K562 (cell line): ENCODE data around the gene PITPNC1. TPM values are rescaled to one million over a fixed set of nuclear protein-coding genes. Genes with fewer than 3 reads are reported as not detected.

ENCODE experiments used
- BRD4 ChIP-seq: fragments of 200-600 bp; sonication (generic); IDR thresholded peaks from 2 replicates; pipeline ENCODE4 v1.6.1; 2017; ENCODE audit warnings: inconsistent platforms
- CBX3 ChIP-seq, 2 experiments: IDR thresholded peaks; 1 replicate in 1 of 2; 2 replicates in 1 of 2; pipeline ENCODE4 v1.6.1; 2012; ENCODE audit warnings: inconsistent platforms in 2 of 2, low read length in 2 of 2, borderline replicate concordance in 1 of 2, control low read depth in 1 of 2
- CREM ChIP-seq: IDR thresholded peaks from 2 replicates; pipeline ENCODE4 v1.6.1; 2014; ENCODE audit warnings: antibody characterized with exemption, low read depth
- DDX20 ChIP-seq: fragments of 450-650 bp; IDR thresholded peaks from 2 replicates; pipeline ENCODE4 v1.6.1; 2016; ENCODE audit warnings: missing genetic modification characterization, low read depth, mild to moderate bottlenecking, missing compliant biosample characterization, moderate library complexity
- EZH2 ChIP-seq: IDR thresholded peaks from 2 replicates; pipeline ENCODE4 v1.6.1; 2012; ENCODE audit warnings: low read depth, mild to moderate bottlenecking, inconsistent platforms, low read length, borderline replicate concordance
- GABPB1 ChIP-seq: sonication (generic); formaldehyde crosslinking; IDR thresholded peaks from 2 replicates; pipeline ENCODE4 v1.8.0; 2022; ENCODE audit warnings: mild to moderate bottlenecking, missing genetic modification reagents
- HDAC2 ChIP-seq: fragments of 450-650 bp; IDR thresholded peaks from 2 replicates; pipeline ENCODE4 v1.6.1; 2016; ENCODE audit warnings: mild to moderate bottlenecking
- HDAC8 ChIP-seq: fragments of 450-650 bp; IDR thresholded peaks from 2 replicates; pipeline ENCODE4 v1.6.1; 2016; ENCODE audit warnings: mild to moderate bottlenecking, missing genetic modification characterization, moderate library complexity, missing compliant biosample characterization
- NCOA6 ChIP-seq: fragments of 450-650 bp; IDR thresholded peaks from 2 replicates; pipeline ENCODE4 v1.6.1; 2017; ENCODE audit warnings: mild to moderate bottlenecking
- NR3C1 ChIP-seq: sonication (generic); formaldehyde crosslinking; IDR thresholded peaks from 2 replicates; pipeline ENCODE4 v1.8.1; 2022; ENCODE audit warnings: missing genetic modification reagents
- SOX6 ChIP-seq: fragments of 450-650 bp; IDR thresholded peaks from 2 replicates; pipeline ENCODE4 v1.6.1; 2014; ENCODE audit warnings: mild to moderate bottlenecking
- STAT5B ChIP-seq: fragments of 250-450 bp; sonication (Bioruptor Pico); IDR thresholded peaks from 2 replicates; pipeline ENCODE4 v1.8.0; 2021; ENCODE audit warnings: mild to moderate bottlenecking, inconsistent platforms
- THRAP3 ChIP-seq: fragments of 450-650 bp; IDR thresholded peaks from 2 replicates; pipeline ENCODE4 v1.6.1; 2016; ENCODE audit warnings: mild to moderate bottlenecking, inconsistent platforms, borderline replicate concordance
- WHSC1 ChIP-seq: IDR thresholded peaks from one replicate; pipeline ENCODE4 v1.6.1; 2012; ENCODE audit warnings: low read length, control low read depth, inconsistent platforms
- ZFP1 ChIP-seq: fragments of 450-650 bp; formaldehyde crosslinking; IDR thresholded peaks from 2 replicates; pipeline ENCODE4 v1.4.0; 2020; ENCODE audit warnings: mild to moderate bottlenecking, mixed read lengths
- ZNF140 ChIP-seq: fragments of 250-450 bp; sonication (Bioruptor Pico); IDR thresholded peaks from 2 replicates; pipeline ENCODE4 v1.8.0; 2021; ENCODE audit warnings: moderate library complexity, mild to moderate bottlenecking, inconsistent platforms
- ZNF354B ChIP-seq: fragments of 250-450 bp; sonication (Bioruptor Pico); IDR thresholded peaks from 2 replicates; pipeline ENCODE4 v1.4.0; 2020
- ZNF551 ChIP-seq: fragments of 250-450 bp; sonication (Bioruptor Pico); IDR thresholded peaks from 2 replicates; pipeline ENCODE4 v1.5.0; 2021; ENCODE audit warnings: mild to moderate bottlenecking, moderate library complexity
- ZNF696 ChIP-seq: fragments of 250-450 bp; sonication (Bioruptor Pico); conservative IDR thresholded peaks from 2 replicates; pipeline ENCODE4 v1.4.0; 2020; ENCODE audit warnings: mild to moderate bottlenecking, moderate library complexity
- ZNF764 ChIP-seq: fragments of 250-450 bp; sonication (Bioruptor Pico); IDR thresholded peaks from 2 replicates; pipeline ENCODE4 v1.4.0; 2020; ENCODE audit warnings: low read depth, mild to moderate bottlenecking, moderate library complexity
- polyA plus RNA-seq, 8 experiments: library from polyadenylated mRNA; depleted of rRNA in 4 of 8; stranded (reverse) in 5 of 8; unstranded in 3 of 8; fragments of >200 nt; fragmentation: Nextera tagmentation in 2 of 8; fragmentation: Illumina TruSeq in 1 of 8; extraction: Ambion mirVana in 2 of 8; extraction: Trizol in 1 of 8; gene quantifications; 2 replicates each; pipeline versions ENCODE4 v1.2.1 to v1.2.3, GENCODE V29; 2011 to 2014; ENCODE audit warnings: inconsistent platforms in 1 of 8, missing spikeins in 1 of 8
- total RNA-seq, 7 experiments: library from RNA; depleted of rRNA in 6 of 7; stranded (reverse); fragments of >200 nt in 6 of 7; fragmentation: Illumina TruSeq in 2 of 7; extraction: Trizol in 2 of 7; gene quantifications; 2 replicates each; pipeline versions ENCODE4 v1.2.1 to v1.2.3, GENCODE V29; 2011 to 2021; ENCODE audit warnings: low replicate concordance in 1 of 7
- TF ChIP-seq, protein P1 (sequence below): fragments of 250-450 bp; sonication (Bioruptor Pico); IDR thresholded peaks from 2 replicates; pipeline ENCODE4 v1.4.0; 2020
- TF ChIP-seq, protein P2 (sequence below): sonication (generic); formaldehyde crosslinking; IDR thresholded peaks from 2 replicates; pipeline ENCODE4 v1.4.0; 2020; ENCODE audit warnings: mild to moderate bottlenecking, missing genetic modification reagents

The PITPNC1 gene
- total and polyA plus RNA-seq, 9 of the 15 experiments (the other 6 are each of a cell fraction or from before 2014, with no cell fraction given), result 0.11 to 1.1 (median 0.65) TPM

GRCh38 chr17:67717624-67718324, 340.7 kb downstream of the PITPNC1 start, which contains the start of gene NOL11 (continued):
- TF ChIP-seq CBX3 (IDR thresholded peaks at IDR 0.05; ENCODE audit: borderline replicate concordance in 1 of 2, low read length in 2 of 2) (peak in 1 of 2 experiments; percentile 82; a peak in 1 of 3 replicates), ZNF551 (CRISPR knock-in tag) (no peak), CREM (peak; percentile 89), NCOA6 (no peak), WHSC1 (no peak), EZH2 (no peak), THRAP3 (no peak), NR3C1 (CRISPR knock-in tag) (no peak), HDAC2 (peak; percentile 16; the same call in 1 of the 2 replicates), HDAC8 (tag) (peak; percentile 42; the same call in 1 of the 2 replicates), ZNF696 (no peak), ZFP1 (CRISPR knock-in tag) (no peak), DDX20 (no peak), ZNF764 (CRISPR knock-in tag) (no peak), SOX6 (peak; percentile 73), STAT5B (no peak), GABPB1 (CRISPR knock-in tag) (peak; percentile 86; the same call in 1 of the 2 replicates), ZNF354B (CRISPR knock-in tag) (no peak), BRD4 (no peak), ZNF140 (CRISPR knock-in tag) (no peak)
- TF ChIP-seq, protein P1, sequence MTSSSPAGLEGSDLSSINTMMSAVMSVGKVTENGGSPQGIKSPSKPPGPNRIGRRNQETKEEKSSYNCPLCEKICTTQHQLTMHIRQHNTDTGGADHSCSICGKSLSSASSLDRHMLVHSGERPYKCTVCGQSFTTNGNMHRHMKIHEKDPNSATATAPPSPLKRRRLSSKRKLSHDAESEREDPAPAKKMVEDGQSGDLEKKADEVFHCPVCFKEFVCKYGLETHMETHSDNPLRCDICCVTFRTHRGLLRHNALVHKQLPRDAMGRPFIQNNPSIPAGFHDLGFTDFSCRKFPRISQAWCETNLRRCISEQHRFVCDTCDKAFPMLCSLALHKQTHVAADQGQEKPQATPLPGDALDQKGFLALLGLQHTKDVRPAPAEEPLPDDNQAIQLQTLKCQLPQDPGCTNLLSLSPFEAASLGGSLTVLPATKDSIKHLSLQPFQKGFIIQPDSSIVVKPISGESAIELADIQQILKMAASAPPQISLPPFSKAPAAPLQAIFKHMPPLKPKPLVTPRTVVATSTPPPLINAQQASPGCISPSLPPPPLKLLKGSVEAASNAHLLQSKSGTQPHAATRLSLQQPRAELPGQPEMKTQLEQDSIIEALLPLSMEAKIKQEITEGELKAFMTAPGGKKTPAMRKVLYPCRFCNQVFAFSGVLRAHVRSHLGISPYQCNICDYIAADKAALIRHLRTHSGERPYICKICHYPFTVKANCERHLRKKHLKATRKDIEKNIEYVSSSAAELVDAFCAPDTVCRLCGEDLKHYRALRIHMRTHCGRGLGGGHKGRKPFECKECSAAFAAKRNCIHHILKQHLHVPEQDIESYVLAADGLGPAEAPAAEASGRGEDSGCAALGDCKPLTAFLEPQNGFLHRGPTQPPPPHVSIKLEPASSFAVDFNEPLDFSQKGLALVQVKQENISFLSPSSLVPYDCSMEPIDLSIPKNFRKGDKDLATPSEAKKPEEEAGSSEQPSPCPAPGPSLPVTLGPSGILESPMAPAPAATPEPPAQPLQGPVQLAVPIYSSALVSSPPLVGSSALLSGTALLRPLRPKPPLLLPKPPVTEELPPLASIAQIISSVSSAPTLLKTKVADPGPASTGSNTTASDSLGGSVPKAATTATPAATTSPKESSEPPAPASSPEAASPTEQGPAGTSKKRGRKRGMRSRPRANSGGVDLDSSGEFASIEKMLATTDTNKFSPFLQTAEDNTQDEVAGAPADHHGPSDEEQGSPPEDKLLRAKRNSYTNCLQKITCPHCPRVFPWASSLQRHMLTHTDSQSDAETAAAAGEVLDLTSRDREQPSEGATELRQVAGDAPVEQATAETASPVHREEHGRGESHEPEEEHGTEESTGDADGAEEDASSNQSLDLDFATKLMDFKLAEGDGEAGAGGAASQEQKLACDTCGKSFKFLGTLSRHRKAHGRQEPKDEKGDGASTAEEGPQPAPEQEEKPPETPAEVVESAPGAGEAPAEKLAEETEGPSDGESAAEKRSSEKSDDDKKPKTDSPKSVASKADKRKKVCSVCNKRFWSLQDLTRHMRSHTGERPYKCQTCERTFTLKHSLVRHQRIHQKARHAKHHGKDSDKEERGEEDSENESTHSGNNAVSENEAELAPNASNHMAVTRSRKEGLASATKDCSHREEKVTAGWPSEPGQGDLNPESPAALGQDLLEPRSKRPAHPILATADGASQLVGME, result no peak
- TF ChIP-seq, protein P2, sequence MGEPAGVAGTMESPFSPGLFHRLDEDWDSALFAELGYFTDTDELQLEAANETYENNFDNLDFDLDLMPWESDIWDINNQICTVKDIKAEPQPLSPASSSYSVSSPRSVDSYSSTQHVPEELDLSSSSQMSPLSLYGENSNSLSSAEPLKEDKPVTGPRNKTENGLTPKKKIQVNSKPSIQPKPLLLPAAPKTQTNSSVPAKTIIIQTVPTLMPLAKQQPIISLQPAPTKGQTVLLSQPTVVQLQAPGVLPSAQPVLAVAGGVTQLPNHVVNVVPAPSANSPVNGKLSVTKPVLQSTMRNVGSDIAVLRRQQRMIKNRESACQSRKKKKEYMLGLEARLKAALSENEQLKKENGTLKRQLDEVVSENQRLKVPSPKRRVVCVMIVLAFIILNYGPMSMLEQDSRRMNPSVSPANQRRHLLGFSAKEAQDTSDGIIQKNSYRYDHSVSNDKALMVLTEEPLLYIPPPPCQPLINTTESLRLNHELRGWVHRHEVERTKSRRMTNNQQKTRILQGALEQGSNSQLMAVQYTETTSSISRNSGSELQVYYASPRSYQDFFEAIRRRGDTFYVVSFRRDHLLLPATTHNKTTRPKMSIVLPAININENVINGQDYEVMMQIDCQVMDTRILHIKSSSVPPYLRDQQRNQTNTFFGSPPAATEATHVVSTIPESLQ, result no peak
